ENCODE measurements around the gene ZNF439.
"Not testable (repeated sequence)": the region's sequence is repeated elsewhere in the genome, so short reads cannot be mapped to it uniquely, and the experiment has no call there.

ZNF439 gene

DNA sequence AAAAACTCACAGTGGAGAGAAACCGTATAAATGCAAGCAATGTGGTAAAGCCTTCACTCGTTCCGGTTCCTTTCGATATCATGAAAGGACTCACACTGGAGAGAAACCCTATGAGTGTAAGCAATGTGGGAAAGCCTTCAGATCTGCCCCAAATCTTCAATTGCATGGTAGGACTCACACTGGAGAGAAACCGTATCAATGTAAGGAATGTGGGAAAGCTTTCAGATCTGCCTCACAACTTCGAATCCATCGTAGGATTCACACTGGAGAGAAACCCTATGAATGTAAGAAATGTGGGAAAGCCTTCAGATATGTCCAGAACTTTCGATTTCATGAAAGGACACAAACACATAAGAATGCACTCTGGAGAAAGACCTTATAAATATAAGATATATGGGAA lies 19.7 kb downstream of the ZNF439 start:
- DNase-seq (ENCODE audit: low read depth): no peak

DNA sequence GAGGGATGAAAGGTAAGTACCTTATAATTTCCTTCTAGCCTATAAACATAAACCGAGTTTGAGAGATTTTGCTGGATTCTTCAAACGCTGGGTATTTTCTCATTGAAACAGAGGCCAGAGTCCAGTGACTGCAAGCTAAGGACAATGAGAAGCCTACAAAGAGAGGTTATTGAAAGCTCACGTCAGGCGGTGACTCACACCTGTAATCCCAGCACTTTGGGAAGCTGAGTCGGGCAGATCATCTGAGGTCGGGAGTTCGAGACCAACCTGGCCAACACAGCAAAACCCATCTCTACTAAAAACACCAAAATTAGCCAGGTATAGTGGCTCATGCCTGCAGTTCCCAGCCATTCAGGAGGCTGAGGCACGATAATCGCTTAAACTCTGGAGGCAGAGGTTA lies 24.1 kb downstream of the ZNF439 start:
- DNase-seq (ENCODE audit: low read depth): no peak

DNA sequence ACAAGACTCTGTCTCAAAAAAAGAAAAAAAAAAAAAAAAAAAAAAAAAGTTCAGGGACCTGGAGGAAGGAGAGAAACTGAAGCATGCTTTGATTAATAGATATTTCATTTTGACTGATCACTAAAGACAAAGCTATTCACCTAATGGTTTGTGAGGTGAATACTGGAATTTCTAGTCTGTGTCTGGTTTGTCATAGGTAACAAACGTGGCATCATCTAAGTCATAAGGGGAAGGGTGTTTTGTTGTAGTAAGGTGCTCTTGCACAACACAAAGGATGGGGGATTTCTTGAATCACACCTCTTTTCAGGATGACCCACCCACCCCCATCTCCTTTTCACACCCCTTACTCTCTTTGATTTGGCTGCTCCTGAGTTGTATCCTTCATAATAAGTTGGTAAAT lies 25.2 kb downstream of the ZNF439 start:
- DNase-seq (ENCODE audit: low read depth): no peak

DNA sequence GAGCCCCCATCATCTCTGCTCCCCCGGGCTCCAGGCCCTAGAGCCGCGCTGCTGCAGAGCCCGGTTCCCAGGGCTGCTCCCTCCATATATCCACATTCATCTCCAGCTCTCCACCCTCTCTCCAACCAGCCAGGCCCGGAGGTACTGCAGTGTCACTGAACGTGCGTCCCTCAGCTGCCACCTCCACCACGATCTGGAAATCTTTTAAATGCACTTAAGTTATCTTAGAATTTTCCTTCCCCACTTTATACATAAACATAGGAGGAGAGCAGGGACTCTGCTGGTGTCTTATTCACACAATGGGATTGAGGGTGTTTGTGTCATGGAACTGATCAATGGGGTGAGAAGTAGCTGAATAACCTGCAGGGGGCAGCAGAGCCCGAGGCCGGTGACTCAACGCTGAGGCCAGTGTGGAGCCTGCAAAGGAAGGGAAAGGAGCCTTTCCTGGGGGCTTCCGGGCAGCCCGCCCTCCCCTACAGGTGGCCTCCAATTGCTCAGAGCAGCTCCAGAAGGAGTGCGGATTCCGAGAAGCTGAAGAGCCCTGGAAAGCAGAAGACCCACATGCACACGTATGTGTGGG lies 31.3 kb downstream of the ZNF439 start:
- DNase-seq (ENCODE audit: low read depth): peak; percentile 18

DNA sequence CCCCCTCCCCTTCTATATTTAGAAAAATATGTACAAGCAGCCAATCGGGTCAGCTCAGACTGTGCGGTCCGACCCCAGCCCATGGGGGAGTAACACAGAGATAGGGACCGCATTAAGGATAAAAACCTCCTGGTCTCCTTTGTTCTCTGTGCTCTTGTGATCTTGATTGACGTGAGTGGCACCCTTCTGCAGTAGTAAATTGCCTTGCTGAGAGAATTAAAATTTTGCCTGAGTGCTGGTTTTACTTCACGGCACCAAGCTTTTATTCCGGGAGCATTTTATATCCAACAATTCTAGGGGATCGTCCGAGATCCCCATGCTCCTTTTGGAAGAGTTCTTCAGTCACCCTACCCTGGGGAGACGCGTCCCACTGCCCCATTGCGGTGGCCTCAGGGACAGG lies 32.1 kb downstream of the ZNF439 start:
- no peak for DNase-seq (ENCODE audit: low read depth)

DNA sequence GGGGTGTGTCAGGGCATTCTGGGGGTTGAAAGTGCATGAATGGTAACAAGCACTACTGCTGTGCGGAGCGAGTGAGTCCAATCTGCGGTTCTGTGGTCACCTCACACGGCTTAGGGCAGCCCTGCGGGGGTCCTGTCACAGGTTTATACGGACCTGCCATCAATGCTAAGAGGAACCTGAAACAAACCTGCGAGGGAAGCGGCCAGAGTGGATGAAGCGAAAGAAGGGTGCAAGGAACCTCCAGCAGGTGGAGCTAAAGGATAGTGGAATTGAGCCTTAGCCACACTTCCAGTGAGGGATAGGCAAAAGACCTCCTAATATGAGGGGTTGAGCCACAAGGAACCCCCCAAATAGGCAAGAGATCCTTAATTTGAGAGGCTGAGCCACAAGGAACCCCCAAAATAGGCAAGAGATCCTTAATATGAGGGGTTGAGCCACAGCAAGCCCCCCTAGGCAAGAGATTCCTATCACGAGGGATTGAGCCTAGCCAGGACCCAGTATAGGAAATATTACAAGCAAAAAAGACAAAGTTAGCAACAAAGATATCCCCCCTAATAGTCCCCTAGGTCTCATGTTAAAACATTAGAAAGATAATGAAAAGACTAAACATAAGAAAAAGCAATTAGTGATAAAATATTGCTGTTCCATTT lies 32.8 kb downstream of the ZNF439 start:
- DNase-seq (ENCODE audit: low read depth): peak; percentile 22

DNA sequence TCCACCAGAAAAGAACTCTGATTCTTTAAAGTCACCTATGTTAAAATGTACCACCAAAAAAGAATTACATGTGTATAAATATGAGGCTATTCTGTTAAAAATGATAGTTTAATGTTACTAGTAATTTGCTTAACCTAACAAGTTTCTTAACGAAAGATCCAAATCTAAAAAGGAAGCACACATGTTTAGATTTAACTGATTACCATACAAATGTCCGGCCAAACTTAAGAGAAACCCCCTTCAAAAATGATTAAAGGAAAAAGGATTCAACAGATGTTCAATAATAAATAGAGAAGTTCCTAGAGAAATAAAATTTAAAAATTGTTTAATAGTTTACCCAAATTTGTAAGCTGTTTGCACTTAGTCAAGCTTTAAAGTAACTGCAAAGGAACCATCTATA lies 34.1 kb downstream of the ZNF439 start:
- DNase-seq (ENCODE audit: low read depth): no peak

DNA sequence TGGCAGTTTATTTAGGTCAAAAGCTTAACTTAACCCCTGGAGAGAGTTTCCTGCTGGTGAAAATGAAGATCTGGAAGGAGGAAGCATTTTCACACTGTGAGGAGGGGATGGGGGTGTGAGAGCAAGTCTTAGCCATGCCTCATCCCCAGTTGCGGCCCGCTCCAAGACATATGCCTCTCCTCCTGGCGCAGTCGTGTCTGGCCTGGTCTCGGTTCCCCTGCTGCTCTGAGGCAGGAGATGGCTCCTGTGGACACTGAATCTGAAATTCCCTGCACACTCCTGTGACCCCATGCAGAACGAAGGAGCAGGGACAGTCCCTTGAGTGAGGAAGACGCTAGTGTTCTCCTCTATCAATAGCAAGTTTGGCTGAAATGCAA lies 38.7 kb downstream of the ZNF439 start:
- DNase-seq (ENCODE audit: low read depth): no peak

DNA sequence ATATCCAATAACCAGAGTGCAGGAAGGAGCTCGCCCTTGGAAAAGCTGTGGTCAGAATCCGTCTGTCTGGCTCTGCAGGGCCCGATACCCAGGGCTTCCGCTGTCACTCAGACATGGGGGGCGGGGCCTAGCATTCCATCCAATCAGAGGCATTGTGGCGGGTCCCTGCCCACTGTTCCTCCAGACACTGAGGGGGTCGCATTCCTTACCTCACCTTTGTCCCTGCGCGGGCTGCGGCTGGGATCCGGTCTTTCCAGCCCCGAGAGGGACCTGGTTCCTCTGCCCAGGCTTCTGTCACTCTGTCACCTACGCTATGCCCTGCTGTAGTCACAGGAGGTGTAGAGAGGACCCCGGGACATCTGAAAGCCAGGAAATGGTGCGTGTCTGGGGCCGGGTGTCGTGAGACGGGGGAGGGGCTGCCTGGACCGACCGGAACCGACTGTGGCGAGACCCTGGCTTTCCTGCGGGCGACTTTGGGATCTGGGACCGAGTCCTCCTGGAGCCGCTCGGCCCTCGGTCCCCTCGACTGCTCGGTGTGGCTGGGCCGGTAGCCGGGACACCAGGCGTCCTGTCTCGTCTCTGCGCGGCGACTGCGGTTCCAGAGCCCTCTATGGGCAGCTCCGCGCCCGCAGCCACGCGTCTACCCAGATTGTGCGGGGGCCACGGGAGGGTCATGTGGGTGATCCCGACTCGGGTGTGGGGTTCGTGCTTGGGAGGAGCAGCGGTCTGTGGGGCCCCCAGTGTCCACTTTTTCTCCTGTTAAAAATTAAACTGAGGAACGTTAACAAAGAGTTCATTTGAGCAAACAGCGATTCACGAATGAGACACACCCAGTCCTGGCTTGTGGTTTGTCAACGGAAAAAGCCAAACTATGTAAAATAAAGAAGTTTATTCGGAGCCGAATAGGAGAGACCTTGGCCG lies 39.3 kb downstream of the ZNF439 start, which contains the start of gene ZNF69:
Gene ZNF69 (plus strand): TSS at position 172 of the 921 bp plus-strand sequence. CDS start 142 bp downstream, at position 314.
- DNase-seq (ENCODE audit: low read depth): peak; percentile 20

DNA sequence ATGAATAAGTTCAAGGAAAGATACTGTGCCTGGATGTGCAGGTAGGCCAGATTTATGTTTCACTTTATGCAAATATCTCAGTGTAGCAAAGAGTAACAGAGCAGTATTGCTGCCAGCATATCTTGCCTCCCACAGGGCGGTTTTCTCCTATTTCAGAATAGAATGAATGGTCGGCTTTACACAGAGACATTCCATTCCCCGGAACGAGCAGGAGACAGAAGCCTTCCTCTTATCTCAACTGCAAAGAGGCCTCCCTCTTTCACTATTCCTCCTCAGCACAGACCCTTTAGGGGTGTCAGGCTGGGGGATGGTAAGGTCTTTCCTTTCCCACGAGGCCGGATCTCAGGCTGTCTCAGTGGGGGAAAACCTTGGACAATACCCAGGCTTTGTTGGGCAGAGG lies 41.4 kb downstream of the ZNF439 start:
- DNase-seq (ENCODE audit: low read depth): not testable (repeated sequence)

DNA sequence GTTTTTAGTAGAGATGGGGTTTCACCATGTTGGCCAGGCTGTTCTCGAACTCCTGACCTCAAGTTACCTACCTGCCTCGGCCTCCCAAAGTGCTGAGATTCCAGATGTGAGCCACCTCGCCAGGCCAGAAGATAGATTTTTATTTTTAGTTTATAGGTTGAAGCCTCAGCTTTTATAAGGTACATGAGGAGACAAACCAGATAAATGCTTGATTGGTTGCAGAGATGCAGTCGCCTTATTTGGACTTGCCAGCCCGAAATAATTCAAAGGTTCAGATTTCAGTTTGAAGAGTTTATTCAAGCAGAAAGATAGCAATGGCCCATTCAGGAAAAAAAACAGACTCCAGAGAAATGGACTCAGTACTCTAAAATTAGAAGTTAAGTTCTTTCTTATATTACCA lies 42.1 kb downstream of the ZNF439 start:
- no peak for DNase-seq (ENCODE audit: low read depth)

DNA sequence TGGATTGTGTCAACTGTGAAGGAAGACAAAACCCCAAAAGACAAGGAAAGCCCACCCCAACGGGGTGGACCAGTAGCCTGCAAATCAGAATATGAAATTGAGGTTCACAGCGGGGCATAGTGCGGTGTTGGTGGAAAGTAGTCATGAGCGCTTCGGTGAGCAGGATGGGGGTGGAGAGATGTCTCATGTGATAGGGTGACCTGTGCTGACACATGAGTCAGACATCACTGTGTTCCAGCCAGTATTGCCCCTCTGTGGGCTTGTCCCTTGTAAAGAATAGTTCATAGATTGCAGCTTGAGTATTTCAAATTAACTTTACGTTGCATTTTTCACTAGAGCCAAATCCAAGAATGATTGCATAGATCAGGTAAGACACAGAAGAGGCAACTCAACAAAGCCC lies 46.3 kb downstream of the ZNF439 start:
- DNase-seq (ENCODE audit: low read depth): no peak

DNA sequence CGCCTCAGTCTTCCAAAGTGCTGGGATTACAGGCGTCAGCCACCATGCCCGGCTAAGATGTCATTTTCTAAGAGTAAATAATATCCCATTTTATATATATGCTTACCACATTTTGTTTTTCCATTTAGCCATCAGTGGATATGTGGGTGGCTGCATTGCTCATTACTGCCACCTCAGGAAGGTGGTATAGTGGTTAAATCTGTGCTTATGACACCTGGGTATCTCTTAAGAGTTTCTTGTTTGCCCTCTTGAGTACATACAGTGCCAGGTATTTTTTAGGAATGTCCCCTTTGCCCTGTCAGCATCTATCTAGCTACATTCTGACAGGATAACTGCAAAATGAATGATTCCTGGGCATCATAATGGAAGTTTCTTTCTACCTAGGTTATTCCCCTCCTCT lies 53.7 kb downstream of the ZNF439 start:
- no peak for DNase-seq (ENCODE audit: low read depth)

DNA sequence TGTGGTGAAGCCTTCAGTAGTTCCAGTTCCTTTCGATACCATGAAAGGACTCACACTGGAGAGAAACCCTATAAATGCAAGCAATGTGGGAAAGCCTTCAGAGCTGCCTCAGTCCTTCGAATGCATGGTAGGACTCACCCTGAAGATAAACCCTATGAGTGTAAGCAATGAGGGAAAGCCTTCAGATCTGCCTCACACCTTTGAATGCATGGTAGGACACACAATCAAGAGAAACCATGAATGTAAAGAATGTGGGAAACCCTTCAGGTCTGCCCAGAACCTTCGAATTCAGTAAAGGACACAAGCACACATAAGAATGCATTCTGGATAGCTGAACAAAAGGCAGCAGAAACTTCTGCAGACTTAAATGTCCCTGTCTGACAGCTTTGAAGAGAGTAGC lies 57.4 kb downstream of the ZNF439 start:
- no peak for DNase-seq (ENCODE audit: low read depth)

DNA sequence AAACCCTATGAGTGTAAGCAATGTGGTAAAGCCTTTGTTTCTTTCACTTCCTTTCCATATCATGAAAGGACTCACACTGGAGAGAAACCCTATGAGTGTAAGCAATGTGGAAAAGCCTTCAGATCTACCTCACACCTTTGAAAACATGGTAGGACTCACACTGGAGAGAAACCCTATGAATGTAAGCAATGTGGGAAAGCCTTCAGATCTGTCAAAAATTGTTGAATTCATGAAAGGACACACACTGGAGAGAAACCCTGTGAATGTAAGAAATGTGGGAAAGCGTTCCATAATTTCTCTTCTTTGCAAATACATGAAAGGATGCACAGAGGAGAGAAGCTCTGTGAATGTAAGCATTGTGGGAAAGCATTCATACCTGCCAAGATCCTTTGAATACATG lies 63.4 kb downstream of the ZNF439 start:
- DNase-seq (ENCODE audit: low read depth): not testable (repeated sequence)

DNA sequence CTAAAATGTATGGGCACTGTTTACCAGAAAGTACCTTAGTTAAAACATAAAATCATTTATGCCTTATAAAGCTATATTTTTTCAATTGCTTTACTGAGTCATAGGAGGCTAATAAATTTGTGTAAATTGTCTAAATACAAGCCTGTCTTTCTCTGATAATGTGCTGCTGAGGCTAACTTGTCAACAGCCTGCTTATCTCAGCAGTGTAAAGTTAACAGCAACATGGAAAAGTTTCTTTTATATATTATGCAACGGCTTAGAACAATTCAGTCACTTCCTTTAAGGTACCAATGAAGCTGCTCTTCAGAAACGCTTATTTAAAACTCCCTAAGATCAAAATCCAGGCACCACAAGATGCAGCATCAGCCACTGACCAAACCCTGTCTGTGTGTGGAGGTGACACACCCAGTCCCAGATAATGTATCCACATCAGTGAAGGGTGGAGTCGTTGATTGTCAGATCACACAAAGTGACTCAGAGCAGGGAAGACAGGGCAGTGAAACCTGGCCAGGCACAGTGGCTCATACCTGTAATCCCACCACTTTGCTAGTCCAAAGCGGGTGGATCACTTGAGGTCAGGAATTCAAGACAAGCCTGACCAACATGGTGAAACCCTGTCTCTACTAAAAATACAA lies 66.0 kb downstream of the ZNF439 start:
- DNase-seq (ENCODE audit: low read depth): not testable (repeated sequence)
